ENCODE data around the gene PIEZO2.

PIEZO2 gene

DNA sequence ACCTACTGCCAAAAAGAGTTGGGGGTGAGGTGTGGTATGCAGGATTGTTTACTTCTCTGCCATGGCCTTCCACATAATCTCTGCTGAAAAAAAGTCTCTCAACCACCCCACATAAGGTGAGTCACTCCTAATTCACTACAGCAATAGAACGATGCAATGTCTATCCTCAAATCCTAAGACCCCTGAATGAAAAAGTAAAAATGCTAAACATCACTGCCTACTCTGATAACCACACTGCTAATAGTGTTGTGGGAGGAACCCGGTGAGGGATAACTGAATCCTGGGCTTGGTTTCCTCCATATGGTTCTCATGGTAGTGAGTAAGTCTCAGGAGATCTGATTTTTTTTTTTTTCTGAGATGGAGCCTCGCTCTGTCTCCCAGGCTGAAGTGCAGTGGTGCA, 252.5 kb downstream of the PIEZO2 start:
- DNase-seq (ENCODE audit: low read depth) = no peak

DNA sequence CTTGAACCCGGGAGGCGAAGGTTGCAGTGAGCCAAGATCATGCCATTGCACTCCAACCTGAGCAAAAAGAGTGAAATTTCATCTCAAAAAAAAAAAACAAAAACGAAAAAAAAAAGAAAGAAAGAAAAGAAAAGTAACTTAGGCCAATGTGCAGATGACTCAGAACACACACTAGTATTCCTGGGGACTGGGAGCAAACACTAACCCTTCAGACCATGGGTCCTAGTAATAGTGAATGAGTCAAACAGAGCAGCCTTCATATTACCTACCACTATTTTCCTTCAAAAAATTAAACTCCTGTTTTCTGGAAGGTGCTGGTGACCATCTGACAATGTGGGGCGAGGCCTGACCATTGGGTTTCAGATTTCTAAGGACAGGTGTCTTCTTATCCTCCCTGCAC, 253.4 kb downstream of the PIEZO2 start:
- no peak for DNase-seq (ENCODE audit: low read depth)

DNA sequence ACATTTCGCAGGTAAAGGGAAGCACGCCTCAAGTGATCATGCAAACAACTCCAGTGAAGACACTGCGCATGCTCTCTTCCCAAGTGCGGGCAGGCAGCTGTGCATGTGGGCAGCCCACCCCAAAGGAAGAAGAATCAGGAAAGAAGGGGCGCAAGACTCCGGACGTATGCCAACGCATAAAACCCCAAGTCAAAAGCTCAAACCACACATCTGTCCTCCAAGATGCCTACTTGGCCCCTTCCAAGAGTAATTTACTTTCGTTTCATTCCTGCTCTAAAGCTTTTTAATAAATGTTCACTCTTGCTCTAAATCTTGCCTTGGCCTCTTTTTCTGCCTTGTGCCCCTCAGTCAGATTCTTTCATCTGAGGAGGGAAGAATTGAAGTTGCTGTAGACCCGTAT, 254.9 kb downstream of the PIEZO2 start:
- DNase-seq (ENCODE audit: low read depth) = no peak

DNA sequence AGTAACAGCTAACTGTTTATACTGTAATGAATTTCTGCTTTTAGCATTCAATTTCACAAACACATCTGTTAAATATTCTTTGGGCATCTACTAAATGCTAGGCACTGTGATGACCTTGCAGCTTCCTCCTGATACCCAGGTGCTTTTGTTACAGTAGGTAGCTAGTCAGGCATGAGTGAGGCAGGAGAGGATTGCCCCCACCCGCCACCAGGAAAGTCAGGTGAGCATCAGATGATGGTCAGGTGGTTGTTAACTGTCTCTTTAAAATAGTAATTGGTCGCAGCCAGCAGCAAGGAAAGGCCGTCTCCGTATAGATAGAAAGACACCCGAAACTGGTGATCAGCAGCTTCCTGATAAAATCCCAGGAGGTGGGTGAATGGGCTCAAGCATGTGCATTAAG, 255.6 kb downstream of the PIEZO2 start:
- no peak for DNase-seq (ENCODE audit: low read depth)

DNA sequence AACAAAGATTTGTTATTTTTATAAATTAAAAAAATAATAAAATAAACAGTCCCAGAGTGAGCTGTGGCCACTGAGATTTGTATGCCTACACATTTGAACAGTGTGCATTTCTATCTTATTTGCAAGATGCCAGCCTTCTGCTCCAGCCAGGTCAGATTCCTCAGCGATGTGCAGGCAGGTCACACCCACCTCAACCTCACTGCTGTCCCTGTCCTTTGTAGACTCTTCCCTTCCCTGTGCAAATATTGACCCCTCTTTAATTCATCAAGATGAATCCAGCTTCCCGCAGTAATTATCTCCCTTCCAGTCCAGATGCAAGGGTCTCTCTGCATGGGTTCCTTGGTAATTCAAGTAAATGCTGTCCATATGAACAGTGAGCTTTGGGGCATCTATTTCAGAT, 256.2 kb downstream of the PIEZO2 start:
- no peak for DNase-seq (ENCODE audit: low read depth)

DNA sequence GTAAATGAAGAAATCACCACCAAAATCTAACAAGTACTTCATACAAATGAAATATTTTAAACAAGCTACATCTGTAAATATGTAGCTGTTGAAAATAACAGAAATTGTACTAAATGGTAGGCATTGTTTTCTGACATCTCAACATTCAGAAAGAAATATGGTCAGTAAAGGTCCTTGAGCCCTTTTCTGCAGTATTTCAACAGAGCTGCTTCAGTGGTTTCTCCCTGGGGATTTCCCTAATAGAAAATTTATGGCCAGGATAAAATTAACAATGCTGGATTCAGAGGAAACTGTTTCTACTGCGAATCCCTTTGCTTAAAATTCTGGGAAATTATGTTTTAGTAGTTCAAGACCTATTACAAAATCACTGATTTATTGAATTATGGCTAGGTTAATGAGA, 256.6 kb downstream of the PIEZO2 start:
- DNase-seq (ENCODE audit: low read depth) = no peak

DNA sequence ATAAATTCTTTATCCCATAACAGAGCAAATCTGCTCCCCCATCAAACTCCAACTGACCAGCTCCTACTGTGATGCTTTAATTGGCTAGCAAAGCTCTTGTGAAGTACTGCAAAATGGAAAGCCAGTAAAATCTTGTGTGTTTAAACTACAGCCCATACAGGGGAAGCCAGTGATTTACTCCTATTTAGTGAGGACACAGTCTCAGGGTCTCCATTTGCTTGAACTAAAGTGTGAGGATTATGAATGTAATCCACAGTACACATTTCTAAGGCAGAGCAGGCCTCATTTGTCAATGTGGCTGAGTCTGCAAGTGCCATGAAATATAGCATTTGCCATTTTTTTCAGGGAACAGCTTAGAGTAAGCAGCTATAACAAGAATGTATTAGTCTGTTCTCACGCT, 259.3 kb downstream of the PIEZO2 start:
- DNase-seq (ENCODE audit: low read depth) = no peak

DNA sequence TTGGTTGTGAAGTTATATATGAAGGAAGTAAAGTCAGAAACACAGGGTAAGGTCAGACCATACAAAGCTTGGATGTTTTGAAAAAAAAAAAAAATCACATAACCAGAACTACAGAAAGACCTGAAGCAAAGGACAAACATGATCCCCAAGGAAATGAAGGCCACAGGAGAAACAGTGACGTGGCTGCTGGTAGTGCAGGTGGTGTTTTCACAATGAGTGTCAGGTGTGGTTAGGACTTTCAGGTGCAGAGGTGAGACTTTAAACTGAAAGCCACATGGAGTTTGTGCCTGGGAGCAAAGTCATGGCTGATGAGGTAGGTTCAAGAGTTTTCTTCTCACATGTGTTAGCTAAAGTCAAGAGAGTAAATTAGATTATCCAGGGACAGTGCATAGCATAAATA, 270.7 kb downstream of the PIEZO2 start:
- DNase-seq (ENCODE audit: low read depth) = no peak

DNA sequence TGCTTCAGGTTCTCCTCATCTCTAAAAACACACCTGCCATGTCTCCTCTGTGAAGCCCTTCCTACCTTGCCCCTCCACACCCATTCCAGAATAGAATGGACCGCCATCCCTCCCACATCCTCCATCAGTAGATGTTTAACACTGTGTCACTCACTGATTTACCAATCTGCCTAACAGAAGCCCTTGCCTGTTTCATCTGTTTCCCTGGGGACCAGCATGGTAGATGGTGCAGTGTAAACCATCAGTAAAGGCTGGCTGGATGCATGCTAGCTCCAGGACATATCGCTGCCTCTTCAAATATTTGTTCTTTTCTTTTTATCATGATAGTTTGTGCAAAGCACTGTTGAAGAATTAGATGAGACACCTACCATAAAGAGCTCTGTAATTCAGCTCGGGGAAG, 271.4 kb downstream of the PIEZO2 start:
- DNase-seq (ENCODE audit: low read depth) = no peak

DNA sequence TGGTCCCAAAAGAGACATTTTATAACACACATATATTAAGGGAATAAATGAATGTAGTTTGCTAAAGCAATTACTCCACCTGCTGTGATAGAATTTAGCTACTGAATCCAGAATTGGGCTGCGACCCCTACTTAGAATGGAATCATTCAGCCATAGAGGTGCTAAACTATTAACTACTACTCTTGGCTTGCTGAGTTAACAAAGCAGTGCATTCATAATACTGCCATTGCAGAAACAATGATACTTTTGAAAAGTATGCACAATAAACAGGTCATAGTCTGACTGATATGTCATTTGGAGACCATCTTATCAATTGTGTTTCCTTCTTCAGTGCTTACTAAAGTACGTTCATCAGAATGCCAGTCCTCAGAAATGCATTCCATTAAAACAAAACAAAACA, 273.6 kb downstream of the PIEZO2 start:
- DNase-seq (ENCODE audit: low read depth) = no peak

DNA sequence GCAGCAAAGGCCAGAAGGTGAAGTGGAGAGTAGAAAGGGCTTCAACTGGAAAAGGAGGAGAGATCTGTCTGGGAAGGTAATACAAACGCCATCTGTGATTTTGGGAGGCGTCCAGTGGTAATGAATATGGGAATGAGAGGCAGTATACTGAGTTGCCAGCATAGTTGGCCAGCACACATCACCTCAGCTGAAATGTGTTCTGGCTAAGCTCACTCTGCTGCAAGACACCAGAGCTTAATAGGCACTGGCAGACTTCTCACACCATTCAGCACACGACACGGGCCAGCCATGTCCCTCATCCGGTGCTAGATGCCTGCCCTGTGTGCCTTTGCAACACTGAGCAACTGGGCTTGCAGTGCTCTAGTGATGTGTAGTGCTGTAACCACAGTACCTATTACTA, 277.1 kb downstream of the PIEZO2 start:
- no peak for DNase-seq (ENCODE audit: low read depth)

DNA sequence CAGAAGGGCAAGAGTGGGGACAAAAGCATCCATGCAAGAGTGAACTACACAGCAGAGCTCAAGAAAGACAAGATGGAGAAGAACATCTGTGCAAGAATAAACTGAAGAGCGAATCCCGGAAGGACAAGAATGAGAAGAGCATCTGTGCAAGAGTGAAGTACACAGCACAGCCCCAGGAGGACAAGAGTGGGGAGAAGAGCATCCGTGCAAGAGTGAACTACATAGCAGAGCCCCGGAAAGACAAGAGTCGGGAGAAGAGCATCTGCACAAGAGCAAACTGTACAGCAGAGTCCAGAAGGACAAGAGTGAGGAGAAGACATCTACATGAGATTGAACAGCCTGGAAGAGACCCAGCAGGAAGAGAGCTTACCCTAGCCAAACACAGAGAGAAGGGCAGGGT, 284.6 kb downstream of the PIEZO2 start:
- DNase-seq (ENCODE audit: low read depth) = no peak

DNA sequence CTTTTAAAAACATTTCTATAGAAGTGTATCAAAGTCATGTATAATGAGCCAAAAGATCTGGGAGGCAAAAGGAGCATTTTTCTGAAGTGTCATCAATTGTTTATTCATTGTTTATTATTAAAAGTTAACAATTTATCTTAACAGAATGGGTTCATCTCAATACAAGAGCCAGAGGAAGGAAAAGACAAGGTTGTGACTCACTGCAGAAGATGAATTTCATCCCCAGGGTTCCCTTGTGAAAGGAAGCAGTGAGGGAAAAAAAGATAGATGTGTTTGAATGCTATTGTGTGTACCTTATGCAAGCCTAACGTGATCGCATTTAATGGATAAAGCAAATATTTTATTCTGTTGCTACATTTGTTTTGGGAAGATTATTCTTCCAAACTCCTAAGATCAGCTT, 286.3 kb downstream of the PIEZO2 start:
- DNase-seq (ENCODE audit: low read depth) = no peak

DNA sequence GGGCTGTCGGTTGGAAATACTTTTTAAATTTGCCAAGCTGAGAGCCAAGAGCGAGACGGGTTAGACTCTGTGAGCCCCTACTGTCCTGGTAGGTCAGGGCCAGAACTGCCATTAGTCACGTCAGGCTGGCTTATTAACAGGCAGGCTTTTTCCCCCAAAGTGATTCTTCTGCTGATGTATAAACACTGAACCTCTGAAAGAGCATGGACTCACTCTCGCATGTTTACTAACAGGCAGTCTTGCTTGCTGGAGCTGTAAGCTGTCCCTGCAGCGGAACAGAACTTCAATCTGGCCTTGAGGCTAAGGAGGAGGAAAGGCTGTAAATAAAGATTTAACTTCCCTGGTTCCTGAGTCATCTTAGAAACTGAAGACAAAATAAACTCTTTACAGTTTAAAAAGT, 288.4 kb downstream of the PIEZO2 start:
- DNase-seq (ENCODE audit: low read depth) = no peak

DNA sequence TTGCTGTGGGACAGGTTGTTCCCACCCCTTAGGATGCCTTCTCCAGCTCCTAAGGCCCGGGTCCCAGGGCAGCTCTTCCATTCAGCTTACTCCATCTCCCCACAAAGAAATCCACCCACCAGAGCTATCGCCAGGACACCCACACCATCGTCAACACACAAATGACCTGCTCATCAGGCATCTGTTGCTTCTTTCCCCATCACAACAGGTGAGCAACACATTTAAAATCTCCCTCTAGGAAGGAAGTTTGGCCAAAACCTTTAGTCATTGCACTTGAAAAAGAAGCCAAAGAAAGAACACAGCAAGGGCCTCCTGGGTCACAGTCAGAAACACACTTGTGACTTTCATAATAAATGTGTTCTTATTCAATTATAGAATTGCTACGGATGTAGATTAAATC, 289.0 kb downstream of the PIEZO2 start:
- DNase-seq (ENCODE audit: low read depth) = no peak

DNA sequence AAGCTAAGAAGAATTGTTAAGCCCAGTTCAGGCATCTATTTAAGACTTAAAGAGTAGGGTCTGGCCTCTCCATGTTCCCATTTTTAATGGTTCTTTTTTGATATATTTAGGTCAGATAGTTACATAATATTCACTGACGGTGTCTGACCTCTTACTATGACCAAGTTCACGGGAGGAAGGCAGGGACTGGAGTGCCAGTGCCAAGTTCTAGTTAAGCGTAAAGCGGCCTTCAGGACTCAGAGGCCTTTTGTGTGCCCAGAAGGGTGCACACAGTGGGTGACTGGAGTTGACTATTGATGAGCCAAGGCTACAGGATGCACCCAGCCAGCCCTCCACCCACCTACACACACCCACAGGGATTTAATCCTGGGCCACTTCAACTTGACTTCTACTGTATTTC, 290.9 kb downstream of the PIEZO2 start:
- DNase-seq (ENCODE audit: low read depth) = no peak

DNA sequence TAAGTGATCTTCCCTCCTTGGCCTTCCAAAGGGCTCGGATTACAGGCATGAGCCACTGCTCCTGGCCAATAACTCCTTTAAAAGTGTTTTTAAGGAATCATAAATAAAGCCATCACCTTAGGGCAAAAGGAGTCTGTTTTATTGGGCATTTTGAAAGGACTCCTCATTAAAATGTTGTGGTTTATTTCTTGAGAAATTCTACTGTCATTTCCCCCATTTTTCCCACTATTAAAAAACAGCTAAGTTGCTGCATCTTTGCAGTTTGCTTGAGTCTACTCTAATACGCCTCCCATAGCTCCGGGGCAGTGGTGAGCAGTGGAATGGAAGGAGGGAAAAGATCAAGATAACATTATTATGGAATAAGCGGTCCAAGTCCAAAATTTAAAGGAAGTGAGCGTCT, 293.2 kb downstream of the PIEZO2 start:
- no peak for DNase-seq (ENCODE audit: low read depth)

DNA sequence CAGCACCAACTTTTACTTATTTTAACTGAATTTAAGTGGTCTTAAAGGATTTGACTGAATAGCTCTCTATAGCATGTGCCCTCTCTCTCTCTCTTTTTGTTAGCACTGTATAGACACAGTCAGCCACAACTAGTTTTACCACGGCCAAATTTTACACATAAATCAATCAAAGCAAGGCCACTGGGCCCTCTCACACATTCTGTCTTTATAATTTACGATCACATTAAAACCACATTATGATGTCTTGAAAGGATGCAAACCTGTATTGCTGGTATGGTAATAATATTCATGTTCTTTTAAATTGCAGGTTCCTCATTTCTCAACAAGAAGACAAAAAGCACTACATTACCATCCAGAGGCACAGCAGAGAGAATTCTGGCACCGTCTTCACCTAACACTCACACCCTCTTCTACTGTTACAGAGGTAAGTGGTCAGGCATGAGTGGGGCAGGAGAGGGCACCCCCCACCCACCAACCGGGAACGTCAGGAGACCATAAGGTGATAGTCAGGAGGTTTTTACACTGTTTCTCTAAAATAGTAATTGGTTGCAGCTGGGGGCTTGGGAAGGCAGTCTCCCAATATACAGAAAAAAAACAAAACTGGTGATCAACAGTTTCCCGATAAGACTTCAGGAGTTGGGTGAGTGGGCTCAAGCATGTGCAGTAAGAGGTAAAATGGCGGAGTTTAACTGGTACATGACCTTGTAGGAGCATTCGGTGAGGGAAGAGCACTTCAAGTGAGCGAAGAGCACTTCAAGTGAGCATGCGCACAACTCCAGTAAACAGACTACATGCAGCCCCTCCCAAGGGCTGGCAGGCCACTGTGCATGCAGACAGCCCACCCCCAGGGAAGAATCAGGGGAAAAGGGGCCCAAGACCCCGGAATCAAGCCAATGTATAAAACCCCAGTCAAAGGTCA, 296.7 kb downstream of the PIEZO2 start:
- DNase-seq (ENCODE audit: low read depth) = no peak

DNA sequence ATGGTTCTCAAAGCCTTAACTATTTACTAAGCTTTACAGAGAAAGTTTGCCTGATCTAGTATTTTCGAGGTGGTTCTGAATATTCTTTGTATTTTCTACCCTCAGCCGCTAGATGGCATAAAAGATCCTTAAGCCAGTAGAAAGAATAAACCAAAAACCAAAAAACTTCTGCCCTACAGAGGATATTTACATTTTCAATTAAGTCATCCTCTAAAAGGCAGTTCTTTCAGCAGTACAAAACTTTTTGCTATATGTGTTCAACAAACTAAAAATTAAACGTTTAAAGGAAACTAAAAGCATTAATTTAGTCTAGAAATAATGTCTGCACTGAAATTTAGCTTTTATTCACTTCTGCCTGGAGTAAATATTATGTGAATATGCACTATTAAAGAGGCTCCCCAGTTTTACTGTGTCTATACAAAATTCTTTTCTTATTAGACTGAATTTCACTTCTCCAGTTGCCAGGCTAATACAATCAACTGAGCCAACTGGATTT, 297.5 kb downstream of the PIEZO2 start:
- no peak for DNase-seq (ENCODE audit: low read depth)

DNA sequence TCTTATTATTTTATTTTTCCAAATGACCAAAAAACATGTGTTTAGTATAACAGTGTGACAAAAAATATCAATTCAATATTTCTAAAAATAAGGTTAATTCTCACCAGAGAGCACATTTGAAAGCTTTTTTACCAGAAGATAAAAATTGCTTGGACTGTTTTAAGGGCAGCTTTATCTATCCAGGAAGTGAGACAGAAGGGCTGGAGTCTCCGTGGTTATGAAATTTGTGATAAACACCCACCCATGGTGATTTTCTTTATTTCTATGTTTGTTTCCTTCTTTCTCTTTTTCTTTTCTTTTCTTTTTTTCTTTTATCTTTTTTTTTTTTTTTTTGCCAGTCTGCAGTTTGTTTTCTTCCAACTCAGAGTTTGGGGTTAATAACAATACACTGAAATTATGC, 298.5 kb downstream of the PIEZO2 start:
- DNase-seq (ENCODE audit: low read depth) = no peak

DNA sequence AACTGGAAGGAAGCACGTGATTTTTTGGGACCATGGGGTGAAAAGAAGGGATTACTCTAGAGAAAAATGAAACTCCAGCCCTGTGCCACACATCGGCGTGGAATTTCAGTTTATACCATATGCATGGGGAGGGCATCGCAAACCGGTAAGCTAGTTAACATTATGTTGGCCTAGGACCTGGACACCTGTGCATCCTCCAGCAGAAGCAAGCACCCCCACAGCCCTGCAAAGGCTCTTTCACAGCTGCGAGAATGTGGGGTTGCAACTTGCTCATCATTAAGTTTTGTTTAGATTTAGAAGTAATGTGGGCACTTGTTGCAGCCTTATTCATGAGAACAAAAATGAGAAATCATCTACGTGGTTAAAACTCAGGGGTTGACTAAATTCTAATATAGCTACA, 299.2 kb downstream of the PIEZO2 start:
- no peak for DNase-seq (ENCODE audit: low read depth)

DNA sequence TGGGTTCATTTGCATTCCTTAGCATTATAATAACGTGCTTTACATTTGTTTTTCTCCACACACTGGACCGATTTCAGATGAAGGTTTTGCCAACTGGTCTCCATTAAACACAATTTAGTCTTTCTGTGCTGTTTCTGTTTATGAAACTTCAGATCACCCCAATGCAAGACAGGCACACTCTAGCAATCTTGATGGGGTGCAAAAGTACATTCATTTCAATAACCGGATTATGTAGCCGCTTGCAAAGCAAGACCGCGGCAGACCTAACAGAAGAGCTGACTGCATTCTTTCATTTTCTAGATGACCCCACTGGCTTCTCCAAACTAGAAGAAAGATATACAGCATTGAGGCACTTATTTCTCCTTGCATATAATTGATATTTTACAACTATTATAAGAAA, 301.5 kb downstream of the PIEZO2 start:
- no peak for DNase-seq (ENCODE audit: low read depth)

DNA sequence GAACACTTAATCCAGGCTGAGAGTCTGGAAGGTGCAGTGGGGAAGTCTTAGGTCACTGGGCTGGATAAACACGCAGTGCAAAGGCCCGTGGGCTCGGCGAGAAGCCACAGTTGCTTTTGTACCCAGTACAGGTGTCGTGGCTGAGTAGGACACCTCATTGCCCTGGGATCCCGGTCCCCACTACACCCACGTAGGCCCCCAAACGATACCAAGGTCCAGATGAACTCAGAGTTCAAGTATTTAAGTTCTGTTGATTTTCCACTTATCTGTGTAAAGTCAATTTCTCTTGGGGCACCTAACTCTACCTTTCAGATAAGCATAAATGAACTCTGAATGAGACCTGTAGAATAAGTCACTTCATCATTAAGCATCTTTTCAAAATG, 302.0 kb downstream of the PIEZO2 start:
- no peak for DNase-seq (ENCODE audit: low read depth)
